Fibroblast of lung (primary cell): ENCODE results near the gene MRPL16.

Source experiments
- CTCF ChIP-seq, 2 donors: IDR thresholded peaks in 1 of 2; conservative IDR thresholded peaks in 1 of 2; 1 replicate in 1 of 2; 2 replicates in 1 of 2; pipeline ENCODE4 v1.5.1; 2011 to 2012; ENCODE audit warnings: low read length in 2 of 2, control low read depth in 1 of 2, inconsistent platforms in 1 of 2, low read depth in 1 of 2, mild to moderate bottlenecking in 1 of 2
- EZH2 ChIP-seq: IDR thresholded peaks from 2 replicates; pipeline ENCODE4 v1.5.1; 2012; ENCODE audit warnings: low read length, control low read depth, mild to moderate bottlenecking; ENCODE audit errors: missing control alignments

- no peak for TF ChIP-seq EZH2
- no peak for TF ChIP-seq CTCF (conservative IDR thresholded peaks at IDR 0.05 in 1 of 2, IDR thresholded peaks at IDR 0.05 in 1 of 2; ENCODE audit: low read depth in 1 of 2, low read length in 2 of 2)
Observed at GRCh38 chr11:59770319-59770718, 40.3 kb downstream of the MRPL16 start.
